ENCODE measurements around the gene NEUROG2. TPM values are rescaled to one million over a fixed set of nuclear protein-coding genes. Genes with fewer than 3 reads are reported as not detected.

NEUROG2 gene
- total RNA-seq, 1 experiment from 2014 or later = not detected

- intact Hi-C loops (cut with micrococcal nuclease) = loop anchor here (2.0 kb wide), 1 partner anchor 173 kb away; no protein-coding TSS in a partner anchor
- Histone ChIP-seq H3F3A (ENCODE audit: low read length, unreplicated experiment) (no peaks in the 10 kb centered on the region), H3K4me1 (ENCODE audit: insufficient read depth, low read length) (peaks cover 4% of the 10 kb centered on the region; the same call in 1 of the 2 replicates), H3K9me3 (ENCODE audit: low read length) (no peaks in the 10 kb centered on the region), H3K4me2 (ENCODE audit: low read length) (no peak overlapping the region), H4K20me1 (ENCODE audit: low read length) (no peaks in the 10 kb centered on the region), H3K4me3 (ENCODE audit: low read length) (no peak overlapping the region), H3K9me2 (replicated peaks; ENCODE audit: low read length) (no peaks in the 10 kb centered on the region), H3K27ac (ENCODE audit: low read length) (no peak overlapping the region), H3K9ac (ENCODE audit: low read length) (no peak overlapping the region), H2AFZ (ENCODE audit: low read length) (no peak overlapping the region), H3K36me3 (ENCODE audit: low read depth, low read length) (no peaks in the 10 kb centered on the region), H3K27me3 (ENCODE audit: low read length) (peaks cover 41% of the 10 kb centered on the region), H3K79me2 (ENCODE audit: low read length) (no peaks in the 10 kb centered on the region)
- CTCF ChIA-PET = no interaction called here
- TF ChIP-seq, protein P1, sequence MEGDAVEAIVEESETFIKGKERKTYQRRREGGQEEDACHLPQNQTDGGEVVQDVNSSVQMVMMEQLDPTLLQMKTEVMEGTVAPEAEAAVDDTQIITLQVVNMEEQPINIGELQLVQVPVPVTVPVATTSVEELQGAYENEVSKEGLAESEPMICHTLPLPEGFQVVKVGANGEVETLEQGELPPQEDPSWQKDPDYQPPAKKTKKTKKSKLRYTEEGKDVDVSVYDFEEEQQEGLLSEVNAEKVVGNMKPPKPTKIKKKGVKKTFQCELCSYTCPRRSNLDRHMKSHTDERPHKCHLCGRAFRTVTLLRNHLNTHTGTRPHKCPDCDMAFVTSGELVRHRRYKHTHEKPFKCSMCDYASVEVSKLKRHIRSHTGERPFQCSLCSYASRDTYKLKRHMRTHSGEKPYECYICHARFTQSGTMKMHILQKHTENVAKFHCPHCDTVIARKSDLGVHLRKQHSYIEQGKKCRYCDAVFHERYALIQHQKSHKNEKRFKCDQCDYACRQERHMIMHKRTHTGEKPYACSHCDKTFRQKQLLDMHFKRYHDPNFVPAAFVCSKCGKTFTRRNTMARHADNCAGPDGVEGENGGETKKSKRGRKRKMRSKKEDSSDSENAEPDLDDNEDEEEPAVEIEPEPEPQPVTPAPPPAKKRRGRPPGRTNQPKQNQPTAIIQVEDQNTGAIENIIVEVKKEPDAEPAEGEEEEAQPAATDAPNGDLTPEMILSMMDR (conservative IDR thresholded peaks at IDR 0.05; ENCODE audit: low read depth, low read length) = no peak
- TF ChIP-seq EZH2phosphoT487 (IDR thresholded peaks at IDR 0.05; ENCODE audit: borderline replicate concordance, low read length) (no peak), EZH2 (IDR thresholded peaks at IDR 0.05; ENCODE audit: low read length, unreplicated experiment) (no peak)
- BruUV-seq (replicated peaks) = no TSS peak
- ATAC-seq = no peak
- no peak for DNase-seq
- POLR2A ChIA-PET (ENCODE audit: unreplicated experiment) = no interaction called here
Measured at GRCh38 chr4:112521123-112522023, 5.4 kb upstream of the NEUROG2 start.

GRCh38 chr4:112520598-112521122, 4.7 kb upstream of the NEUROG2 start:
- Histone ChIP-seq H3K4me2 (ENCODE audit: low read length) (no peak overlapping the region), H3K79me2 (ENCODE audit: low read length) (no peaks in the 10 kb centered on the region), H3K36me3 (ENCODE audit: low read depth, low read length) (no peaks in the 10 kb centered on the region), H3K9me3 (ENCODE audit: low read length) (no peaks in the 10 kb centered on the region), H3K4me3 (ENCODE audit: low read length) (no peak overlapping the region), H3K27ac (ENCODE audit: low read length) (no peak overlapping the region), H3K9ac (ENCODE audit: low read length) (no peak overlapping the region), H3K27me3 (ENCODE audit: low read length) (peaks cover 48% of the 10 kb centered on the region), H3F3A (ENCODE audit: low read length, unreplicated experiment) (no peaks in the 10 kb centered on the region), H4K20me1 (ENCODE audit: low read length) (no peaks in the 10 kb centered on the region), H3K9me2 (replicated peaks; ENCODE audit: low read length) (no peaks in the 10 kb centered on the region), H3K4me1 (ENCODE audit: insufficient read depth, low read length) (peaks cover 6% of the 10 kb centered on the region; the same call in 1 of the 2 replicates), H2AFZ (ENCODE audit: low read length) (no peak overlapping the region)
- ChIA-PET POLR2A (ENCODE audit: unreplicated experiment) (no interaction called here), CTCF (no interaction called here)
- intact Hi-C loops (cut with micrococcal nuclease) = no loop called here
- TF ChIP-seq, protein P1 (conservative IDR thresholded peaks at IDR 0.05; ENCODE audit: low read depth, low read length) = no peak
- TF ChIP-seq EZH2 (IDR thresholded peaks at IDR 0.05; ENCODE audit: low read length, unreplicated experiment) (no peak), EZH2phosphoT487 (IDR thresholded peaks at IDR 0.05; ENCODE audit: borderline replicate concordance, low read length) (no peak)
- DNase-seq (no peak), ATAC-seq (no peak)
- no TSS peak for BruUV-seq (replicated peaks)
